Dermis microvascular lymphatic vessel endothelial cell (primary cell): ENCODE measurements around the gene RCSD1. TPM values are rescaled to one million over a fixed set of nuclear protein-coding genes. Genes with fewer than 3 reads are reported as not detected.
A peak's percentile ranks its signal among the peaks of the same experiment; 100 is the strongest.

Experiments used
- DNase-seq, 2 donors: peaks; one replicate each; pipeline versions ENCODE4 v3.0.0 to v3.0.0-alpha.2; 2010; ENCODE audit warnings: low read depth in 2 of 2
- total RNA-seq: library from RNA; depleted of rRNA; stranded (reverse); fragments of >200 nt; gene quantifications from 2 replicates; pipeline ENCODE4 v1.2.1, GENCODE V29; 2014

The RCSD1 gene
- total RNA-seq, 1 donor from 2014 or later, result 28.8 TPM

DNA sequence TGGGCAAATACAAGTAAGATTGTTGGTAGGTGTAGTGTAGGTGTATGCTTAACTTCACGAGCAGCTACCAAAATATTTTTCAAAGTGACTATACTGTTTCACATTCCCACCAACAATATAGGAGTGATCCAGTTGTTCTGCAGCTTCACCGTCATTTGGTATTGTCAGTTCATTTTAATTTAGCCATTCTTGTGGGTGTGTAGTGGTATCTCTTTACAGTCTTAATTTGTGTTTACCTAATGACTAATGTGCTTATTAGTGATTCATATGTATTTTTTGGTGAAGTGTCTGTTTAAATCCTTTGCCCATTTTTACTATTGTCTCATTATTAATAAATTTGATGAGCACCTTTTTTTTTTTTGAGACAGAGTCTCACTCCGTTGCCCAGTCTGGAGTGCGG lies 35.4 kb downstream of the RCSD1 start:
- no peak for DNase-seq

DNA sequence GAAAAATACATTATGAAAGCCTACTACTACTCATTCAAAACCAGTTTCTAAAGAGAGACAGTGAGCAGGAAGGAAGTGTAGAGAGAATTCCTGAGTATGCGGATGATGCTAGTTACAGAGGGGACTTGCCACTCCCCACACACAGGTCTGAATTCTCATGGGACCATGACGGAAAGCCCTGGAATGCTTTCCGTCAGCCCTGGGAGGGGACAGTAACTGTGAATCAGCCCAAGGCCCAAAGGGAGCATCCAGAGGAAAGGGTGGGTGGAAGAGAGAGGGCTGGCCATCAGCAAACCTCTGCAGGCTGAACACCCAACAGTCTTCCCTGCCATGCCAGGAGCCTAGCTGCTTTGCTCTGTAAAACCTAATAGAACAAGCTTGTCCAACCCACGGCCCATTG lies 36.4 kb downstream of the RCSD1 start:
- DNase-seq, result peak; percentile 55 to 79

DNA sequence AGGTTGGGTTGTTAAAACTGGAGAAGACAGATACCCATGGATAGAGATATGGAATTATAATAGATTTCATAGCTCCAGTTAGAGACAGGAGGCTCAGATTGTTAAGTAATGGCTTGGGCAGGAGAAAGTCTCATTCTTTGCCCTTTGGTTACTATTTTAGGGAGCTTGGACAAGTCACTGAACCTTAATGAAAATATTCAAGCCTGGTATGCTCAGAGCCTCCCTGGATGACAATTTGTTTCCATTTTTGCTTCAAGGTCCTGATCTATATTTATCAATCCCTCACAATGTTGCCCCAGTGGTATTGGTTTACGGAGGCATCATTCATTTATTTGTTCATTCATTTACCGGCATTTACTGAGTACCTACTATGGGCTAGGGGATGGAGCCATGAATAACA lies 37.5 kb downstream of the RCSD1 start:
- no peak for DNase-seq

DNA sequence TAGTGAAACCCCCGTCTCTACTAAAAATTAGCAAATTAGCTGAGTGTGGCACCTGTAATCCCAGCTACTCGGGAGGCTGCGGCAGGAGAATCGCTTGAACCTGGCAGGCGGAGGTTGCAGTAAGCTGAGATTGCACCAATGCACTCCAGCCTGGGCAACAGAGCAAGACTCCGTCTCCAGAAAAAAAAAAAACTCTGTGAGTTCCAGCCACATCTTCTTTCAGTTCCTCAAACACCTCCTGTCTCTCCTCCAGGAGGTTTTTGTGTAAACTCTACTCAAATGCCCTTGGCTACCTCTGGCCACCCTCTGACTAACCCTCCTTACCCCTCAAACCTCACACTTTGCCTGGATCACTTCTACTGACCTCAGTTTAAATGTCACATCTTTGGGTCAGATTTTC lies 38.1 kb downstream of the RCSD1 start:
- DNase-seq, result no peak

DNA sequence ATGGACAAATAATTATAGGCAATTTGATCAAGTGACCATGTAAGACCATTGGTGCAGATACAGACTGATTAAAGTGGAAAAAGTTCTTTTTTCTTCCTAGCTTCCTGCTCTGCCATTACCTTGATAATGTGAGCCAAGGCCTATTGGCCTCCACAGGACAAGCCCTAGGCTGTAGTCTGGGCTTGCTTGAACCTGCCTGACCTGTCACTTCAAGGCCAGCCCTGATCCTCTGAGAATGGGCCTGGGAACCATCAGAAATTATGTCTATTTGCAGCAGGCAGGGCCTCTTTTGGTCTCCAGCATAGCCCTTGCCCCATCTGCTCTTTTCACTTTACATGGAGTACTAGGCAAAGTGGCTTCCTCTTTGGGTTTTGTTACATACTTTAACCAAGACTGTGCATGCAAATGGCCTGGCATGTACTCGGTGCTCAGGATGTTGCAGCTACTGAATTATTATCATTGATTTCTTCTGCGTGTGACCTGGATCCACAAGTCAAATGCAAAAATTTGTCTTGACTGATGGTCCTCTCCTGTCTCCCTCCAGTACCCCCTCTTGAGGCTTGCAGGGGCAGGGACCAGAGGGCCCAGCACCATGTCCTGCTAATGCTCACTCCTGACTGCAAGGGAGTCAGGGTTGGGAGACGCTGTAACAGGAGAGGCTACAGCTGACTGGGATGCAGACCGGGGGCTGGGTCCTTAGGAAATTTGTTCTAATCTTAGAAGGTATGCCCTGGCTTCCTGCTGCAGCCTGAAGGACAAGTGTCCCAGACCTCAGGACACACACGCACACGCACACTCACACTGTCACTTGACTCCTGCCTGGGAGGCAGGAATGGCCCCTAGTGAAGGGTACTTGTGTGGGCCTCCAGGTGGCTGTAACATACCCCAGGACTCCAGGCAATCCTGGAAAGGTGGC lies 39.4 kb downstream of the RCSD1 start:
- DNase-seq, result no peak

DNA sequence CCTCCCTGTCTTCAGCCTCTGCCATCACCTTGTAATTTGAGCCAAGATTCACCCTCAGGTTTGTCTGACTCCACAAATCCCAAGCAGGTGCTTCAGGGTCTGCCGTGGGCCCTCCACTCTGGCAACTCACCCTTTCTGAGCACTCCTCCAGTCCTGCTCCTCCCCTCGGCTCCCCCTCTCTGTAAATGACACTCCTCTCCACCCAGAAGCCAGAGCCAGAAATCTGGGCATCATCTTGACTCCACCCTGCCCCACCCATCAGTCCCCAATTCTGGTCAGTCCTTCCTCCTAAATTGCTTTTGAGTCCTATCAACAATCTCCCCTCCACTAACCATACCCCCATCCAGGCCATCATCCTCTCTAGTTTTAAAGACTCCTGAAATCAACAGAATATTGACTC lies 40.5 kb downstream of the RCSD1 start:
- no peak for DNase-seq

DNA sequence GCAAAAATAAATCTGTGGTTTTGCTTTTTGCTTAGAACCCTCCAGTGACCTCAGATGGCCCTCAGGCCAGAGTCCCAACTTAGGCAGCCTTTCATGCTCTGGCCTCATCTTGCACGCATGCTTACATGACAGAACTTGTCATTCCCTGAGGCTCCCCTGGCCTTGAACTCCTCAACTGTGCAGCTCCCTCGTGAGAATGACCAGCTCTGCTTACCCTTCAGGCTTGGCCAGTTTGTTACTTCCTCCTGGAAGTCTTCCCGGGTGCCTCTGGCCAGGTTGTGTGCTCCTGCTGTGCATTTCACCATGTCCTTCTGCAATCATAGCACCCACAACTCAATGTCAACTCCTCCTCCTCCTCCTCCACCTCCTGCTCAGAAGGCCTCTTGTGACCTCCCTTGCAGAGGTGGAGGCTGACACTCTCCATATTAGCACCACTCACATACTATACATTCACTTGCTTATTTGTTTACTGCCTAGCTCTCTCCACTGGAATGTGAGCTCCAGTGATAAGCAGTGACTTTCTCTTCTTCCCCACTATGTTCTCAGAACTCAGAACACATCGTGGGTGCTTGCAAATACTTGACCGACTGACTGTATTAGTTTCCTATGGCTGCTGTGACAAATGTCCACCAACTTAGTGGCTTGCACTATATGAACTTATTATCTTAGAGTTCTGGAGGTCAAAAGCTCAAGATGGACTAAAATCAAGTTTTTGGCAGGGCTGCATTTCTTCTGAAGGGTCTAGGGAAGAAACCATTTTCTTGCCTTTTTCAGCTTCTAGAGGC lies 41.9 kb downstream of the RCSD1 start:
- no peak for DNase-seq

DNA sequence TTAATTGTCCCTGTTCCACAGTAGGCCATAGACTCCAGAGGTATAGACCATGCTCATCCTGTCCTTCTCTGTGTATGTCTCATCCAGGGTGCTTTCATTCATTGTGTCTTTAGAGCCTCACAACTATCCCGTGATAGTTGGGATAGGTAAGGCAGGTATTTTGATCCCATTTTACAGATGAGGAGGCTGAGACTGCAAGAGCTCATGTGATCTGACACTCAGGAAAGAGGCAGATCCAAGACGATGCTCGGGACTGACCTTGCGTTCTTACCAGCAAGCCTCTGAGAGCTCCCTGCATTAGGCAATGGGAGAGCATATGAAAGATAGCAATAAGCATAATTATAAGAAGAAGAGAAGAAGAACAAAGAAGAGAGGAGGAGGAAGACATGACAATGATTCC lies 42.8 kb downstream of the RCSD1 start:
- no peak for DNase-seq

DNA sequence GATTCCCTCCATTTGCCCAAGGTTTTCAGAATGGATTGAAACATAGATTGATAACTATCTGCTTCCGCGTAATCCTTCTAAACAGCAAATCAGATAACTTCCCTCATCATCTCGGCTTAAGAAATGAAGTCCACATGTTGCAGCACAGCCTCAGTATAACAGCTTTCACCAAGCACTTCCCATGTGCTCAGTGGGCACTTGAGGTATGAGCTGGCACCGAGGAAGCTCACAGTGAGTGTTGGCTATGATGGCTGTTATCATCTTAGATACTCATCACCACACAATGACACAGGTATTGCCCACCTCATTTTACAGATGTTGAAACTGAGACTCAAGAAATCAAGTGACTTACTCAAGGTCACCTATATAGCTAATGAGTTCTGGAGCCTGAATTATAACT lies 43.2 kb downstream of the RCSD1 start:
- DNase-seq, result no peak

DNA sequence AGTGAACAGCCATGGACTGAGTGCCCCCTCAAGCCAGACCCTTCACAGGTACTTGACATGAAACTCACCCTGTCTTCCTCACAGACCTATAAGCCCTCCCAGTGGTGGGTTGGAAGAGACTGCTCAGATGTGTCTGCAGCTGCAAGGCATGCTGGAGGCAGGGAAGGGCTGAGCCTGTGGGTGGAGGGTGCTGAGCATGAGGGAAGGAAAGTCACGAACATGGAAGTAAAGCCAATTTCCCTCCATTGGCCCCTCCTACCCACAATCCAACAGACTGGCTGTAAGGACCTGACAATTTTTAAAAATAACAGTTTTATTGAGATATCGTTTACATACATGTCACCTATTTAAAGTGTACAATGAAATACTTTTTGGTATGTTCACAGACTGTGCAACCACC lies 44.1 kb downstream of the RCSD1 start:
- DNase-seq, result no peak

DNA sequence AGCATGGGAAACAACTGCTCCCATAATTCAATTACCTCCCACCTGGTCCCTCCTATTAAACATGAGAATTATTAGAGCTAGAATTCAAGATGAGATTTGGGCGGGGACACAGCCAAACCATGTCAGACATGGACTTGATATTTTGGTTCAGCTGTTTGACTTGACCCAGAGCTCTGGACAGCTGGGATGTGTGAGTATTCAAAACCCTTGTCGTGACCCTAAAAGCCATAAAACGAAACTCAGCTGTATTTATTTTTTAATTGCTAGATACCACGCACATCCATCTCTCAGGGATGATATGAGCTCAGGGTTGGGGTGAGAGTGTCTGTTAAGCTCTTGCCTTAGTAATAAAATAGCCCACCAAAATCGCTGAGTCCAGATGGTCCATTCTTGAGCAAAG lies 45.4 kb downstream of the RCSD1 start:
- DNase-seq, result no peak

DNA sequence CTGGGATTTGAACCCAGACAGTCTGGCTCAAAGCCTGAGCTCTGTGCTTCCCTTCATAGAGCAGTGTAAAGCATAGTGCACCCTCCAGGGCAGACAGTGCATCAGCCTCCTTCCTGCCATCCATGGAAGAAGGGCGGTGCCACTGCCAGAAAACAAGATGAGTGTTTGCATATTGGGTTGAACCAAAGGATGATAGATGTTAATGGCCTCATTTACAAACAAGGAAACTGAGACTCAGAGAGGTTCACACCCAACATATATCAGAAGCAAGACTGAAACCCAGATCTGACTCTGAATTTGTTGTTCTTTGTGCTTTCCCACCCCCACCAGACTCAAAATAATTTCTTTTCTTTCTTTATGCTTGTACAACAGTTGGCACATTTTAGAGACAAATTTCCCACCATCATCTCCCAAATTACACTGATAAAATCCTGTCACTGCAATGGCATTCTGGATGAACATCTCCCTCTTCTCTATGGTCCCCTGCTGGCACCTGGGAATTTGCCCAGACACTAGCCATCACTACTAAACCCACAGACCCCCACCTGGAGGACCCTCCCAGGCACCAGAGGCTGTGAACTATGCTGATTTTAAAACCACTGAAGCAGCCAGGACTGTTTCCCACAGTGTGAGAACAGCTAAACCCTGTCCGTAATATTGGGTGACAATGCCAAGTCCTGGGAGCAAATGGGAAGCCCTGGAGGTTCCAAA lies 46.3 kb downstream of the RCSD1 start:
- no peak for DNase-seq

DNA sequence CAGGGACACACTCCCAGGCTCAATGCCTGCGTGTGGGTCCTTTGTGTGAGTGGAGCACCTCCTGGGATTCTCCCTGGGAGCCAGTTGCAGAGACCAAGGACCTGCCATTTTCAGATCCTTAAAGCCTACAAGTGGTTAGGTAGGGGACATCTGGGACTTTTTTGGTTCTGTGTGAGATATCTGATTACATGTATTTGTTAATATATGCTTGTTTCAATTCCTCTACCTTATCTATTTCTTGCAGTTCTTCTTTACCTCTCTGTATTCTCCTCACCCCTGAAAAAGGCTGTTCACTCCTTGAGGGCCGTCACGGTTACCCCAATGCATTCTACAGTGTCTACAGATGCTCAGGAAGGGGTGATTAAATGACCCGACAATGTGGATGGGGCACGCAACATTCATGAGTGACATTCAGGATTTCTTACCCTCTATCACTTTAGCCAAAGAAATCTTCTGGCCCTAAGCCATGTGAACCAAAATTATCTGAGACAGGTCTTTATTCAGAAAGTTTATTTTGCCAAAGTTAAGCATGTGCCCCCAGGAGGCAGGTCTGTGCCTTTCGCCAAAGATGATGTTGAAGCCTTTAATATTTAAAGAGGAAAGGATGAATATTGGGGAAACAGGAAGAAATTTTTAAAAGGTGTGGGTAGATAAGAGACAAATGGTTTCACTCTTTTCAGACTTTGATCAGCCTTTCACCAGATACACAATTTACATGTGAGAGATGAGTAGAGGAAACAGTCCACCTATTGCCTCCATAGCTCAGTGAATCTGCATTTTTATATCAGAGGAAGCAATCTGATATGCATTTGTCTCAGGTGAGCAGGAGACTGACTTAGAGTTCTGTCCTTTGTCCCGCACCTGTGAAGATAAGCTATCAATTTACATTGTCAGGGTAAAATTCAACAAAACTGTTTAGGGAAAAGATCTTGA lies 47.1 kb downstream of the RCSD1 start:
- DNase-seq, result no peak

DNA sequence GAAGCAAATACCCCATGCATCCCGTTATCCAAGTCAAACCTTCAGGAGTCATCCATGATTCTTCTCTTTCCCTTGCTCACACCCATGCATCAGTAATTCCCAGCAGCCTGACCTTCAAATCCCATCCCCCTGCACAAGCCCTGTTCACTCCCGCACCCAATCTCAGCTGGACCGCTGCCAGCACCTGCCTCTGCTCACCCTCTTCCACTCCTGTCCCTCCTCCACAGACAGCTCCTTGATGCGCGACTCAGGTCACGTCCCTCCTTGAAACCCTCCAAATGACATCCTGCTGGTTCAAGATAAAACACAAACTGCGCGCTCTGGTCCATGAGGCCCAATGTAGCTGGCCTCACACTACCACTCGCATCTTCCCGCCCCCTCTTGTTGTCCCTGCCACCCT lies 48.4 kb downstream of the RCSD1 start:
- DNase-seq, result no peak

DNA sequence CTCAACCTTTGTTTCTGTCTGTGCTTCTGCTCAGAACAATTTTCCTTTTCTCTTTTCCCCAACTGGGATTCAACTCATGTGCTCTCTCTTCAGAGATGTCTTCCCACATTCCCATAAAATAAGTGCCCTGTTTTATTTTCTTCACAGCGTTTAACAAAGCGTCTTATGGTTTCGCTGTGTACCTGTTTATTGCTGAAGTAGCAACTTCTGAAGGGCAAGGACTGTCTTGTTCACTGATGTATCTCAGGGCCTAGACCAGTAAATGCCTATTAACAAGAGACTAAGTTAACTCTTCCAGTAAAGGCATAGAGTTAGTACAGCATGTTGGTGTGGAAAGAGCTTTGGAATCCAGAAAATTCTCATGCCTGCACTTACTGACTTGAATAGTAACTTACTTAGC lies 48.8 kb downstream of the RCSD1 start:
- DNase-seq, result no peak

DNA sequence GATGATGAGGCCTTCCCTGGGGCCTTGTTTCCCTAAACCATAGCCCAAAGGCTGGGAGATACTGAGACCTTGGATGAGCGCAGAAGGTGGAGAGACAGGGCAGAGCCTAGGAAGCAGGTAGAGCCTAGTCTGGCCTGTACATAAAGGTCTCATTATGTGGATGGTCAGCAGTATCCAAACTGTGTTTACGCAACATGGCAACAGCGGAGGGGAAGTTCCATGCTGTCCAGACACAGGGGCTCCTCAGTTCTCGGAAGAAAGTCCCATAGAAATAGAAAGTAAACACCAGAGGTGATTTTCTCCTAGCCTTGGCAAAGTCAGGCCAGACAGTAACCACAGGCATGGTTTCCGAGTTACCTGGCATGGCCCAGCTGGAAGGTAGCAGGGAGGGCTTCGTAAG lies 49.7 kb downstream of the RCSD1 start:
- DNase-seq, result no peak

DNA sequence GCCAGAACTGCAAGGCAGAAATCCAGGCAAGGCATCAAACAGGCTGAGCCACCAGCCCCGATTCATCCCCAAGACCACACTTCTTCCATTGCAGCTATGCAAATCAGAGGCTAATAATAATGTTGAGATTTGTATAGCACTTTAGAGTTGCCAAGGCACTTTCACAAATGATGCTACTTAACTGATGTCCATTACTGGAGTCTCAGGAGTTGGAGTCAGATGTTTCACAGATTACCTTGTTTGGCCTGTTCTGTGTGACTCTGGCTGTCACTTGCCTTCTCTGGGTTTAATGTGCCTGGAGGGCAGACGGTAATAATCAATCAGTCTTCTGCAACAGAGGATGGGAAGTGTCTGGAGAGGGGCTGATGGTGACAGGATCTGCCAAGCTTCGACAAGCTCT lies 51.0 kb downstream of the RCSD1 start:
- no peak for DNase-seq

DNA sequence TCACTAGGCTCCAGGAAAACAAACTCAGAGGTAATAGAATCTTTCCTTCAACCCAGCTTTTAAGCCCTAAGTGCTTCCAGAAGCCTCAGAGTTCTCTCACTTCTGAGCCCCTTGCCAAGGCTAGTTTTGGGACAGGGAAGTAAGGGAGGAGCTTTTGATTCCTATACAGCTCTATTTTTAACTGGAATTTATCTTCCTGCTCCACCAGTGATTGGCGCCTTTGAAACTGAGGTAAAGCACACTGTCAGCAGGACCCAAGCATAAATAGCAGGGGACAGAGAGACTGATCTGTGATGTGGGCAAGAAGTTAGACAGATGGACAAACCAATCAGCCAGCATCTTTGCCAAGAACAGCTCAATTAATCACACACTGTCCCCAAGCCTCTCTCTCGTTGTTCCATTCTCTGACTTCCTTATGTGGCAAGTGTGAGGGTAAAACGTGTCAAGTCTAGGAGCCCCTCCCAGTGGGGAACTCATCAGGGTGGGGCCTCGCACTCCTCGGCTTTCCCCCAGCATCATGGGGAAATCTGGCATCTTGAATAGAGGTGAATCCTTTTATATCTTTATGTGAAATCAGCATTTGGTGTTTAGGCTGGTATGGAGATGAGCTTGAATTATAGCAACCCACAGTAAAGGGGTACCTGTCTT lies 51.5 kb downstream of the RCSD1 start:
- DNase-seq, result no peak

DNA sequence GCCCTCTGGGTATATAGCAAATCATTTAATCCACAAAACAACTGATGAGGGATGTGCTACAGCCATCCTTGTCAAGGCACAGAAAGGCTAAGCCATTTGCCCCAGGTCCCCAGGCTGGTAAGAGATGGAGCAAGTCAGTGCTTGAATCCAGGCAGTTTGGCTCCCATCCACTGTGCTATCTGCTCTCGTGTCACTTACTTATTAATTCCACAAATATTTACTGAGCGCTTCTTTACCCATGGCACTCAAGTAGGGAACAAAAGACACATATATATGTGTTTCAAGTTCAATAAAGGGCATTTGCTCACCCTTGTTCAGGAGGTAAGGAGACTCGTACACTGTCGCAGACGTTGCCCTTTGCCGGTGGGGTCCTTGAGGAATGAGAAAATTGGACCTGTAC lies 53.2 kb downstream of the RCSD1 start:
- no peak for DNase-seq

DNA sequence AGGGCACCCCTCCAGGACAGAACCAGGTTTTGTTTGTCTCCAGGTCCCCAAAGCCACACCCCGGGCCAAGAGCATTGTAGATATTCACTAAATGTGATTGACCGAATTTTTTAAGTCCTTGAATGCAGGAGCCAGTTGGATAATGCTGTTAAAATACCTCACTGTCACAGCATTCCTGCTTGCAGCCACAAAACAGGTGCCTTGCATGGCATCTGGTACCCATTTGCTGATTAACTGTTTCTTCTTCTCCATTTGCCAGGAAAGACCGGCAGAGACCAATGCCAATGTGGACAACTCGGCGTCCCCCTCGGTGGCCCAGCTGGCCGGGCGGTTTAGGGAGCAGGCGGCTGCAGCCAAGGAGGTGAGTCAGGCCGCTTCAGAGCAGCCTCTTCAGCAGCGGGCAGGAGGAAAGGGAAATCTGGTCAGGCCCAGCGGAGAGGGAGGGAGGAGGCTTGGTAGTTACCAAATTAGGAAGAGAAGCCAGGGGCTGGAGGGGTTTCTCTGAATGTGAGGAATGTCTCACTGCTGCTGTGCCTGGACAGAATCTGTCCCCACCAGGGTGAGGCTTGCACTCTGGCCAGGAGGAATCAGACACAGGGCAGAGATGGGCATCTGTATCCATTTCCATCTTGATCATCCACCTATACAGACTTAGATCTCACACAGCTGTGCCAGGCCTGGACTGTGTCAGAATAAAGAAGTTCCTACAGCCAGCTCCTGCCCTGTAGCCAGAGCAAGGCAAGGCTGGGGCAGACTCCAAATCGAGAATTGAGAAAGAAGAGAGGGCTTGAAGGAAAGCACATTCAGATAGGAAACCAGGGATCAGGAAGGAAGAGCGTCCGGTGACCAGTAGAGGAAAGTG lies 53.8 kb downstream of the RCSD1 start:
- DNase-seq, result no peak
